ENCODE data around the gene LCN2.

The LCN2 gene

GRCh38 chr9:128146591-128147120 is 2.6 kb upstream of the LCN2 start:
- no peak for TF ChIP-seq CTCF (IDR thresholded peaks at IDR 0.05; ENCODE audit: borderline replicate concordance, insufficient read depth, low read depth, low read length)
- H3K4me3 ChIP-seq (ENCODE audit: low read depth, low read length): no peak overlapping the region

GRCh38 chr9:128148509-128149000 is 698 bp upstream of the LCN2 start:
- H3K4me3 ChIP-seq (ENCODE audit: low read depth, low read length): no peak overlapping the region

GRCh38 chr9:128149951-128150593 is 819 bp downstream of the LCN2 start:
- TF ChIP-seq CTCF (IDR thresholded peaks at IDR 0.05; ENCODE audit: borderline replicate concordance, insufficient read depth, low read depth, low read length): no peak

More at GRCh38 chr9:128148509-128149000, 698 bp upstream of the LCN2 start:
- no peak for TF ChIP-seq CTCF (IDR thresholded peaks at IDR 0.05; ENCODE audit: borderline replicate concordance, insufficient read depth, low read depth, low read length)

GRCh38 chr9:128150594-128151308 is 1.5 kb downstream of the LCN2 start:
- no peak overlapping the region for H3K4me3 ChIP-seq (ENCODE audit: low read depth, low read length)
- peak; percentile 56 for TF ChIP-seq CTCF (IDR thresholded peaks at IDR 0.05; ENCODE audit: borderline replicate concordance, insufficient read depth, low read depth, low read length)

More at GRCh38 chr9:128149951-128150593, 819 bp downstream of the LCN2 start:
- H3K4me3 ChIP-seq (ENCODE audit: low read depth, low read length): no peak overlapping the region

GRCh38 chr9:128151309-128152132 is 2.3 kb downstream of the LCN2 start:
- TF ChIP-seq CTCF (IDR thresholded peaks at IDR 0.05; ENCODE audit: borderline replicate concordance, insufficient read depth, low read depth, low read length): no peak
- no peak overlapping the region for H3K4me3 ChIP-seq (ENCODE audit: low read depth, low read length)

- no peak overlapping the region for H3K4me3 ChIP-seq (ENCODE audit: low read depth, low read length)
- TF ChIP-seq CTCF (IDR thresholded peaks at IDR 0.05; ENCODE audit: borderline replicate concordance, insufficient read depth, low read depth, low read length): no peak
Observed at GRCh38 chr9:128152133-128153059, 3.1 kb downstream of the LCN2 start.
